SK-N-SH (cell line): ENCODE results near the gene MRPL36. TPM values are rescaled to one million over a fixed set of nuclear protein-coding genes. Genes with fewer than 3 reads are reported as not detected.

ENCODE experiments used
- CTCF ChIA-PET: fragments of 300-600, 350-600 bp; formaldehyde crosslinking; extraction: SDS; loops from one replicate; lab custom pipeline; 2021; lab: Yijun Ruan, JAX
- POLR2A ChIA-PET: fragments of 350-600 bp; sonication (Branson Sonifier 250); formaldehyde crosslinking; extraction: SDS; loops from one replicate; lab custom pipeline; 2020; ENCODE audit warnings: antibody characterized with exemption, inconsistent platforms; lab: Yijun Ruan, JAX
- DNase-seq: peaks from one replicate; pipeline ENCODE4 v3.0.0; 2012
- H2AFZ ChIP-seq: fragments of 200-600 bp; sonication (generic); 2 replicates; pipeline ENCODE4 v1.8.1; 2016; ENCODE audit warnings: antibody characterized with exemption, mild to moderate bottlenecking, low read depth
- H3F3A ChIP-seq: fragments of 200-600 bp; sonication (generic); replicated peaks from 2 replicates; pipeline ENCODE3; 2016; ENCODE audit warnings: antibody characterized with exemption, mild to moderate bottlenecking; ENCODE audit not compliant: insufficient read depth
- H3K27ac ChIP-seq, 2 experiments: fragments of 200-500 bp in 1 of 2; fragments of 200-600 bp in 1 of 2; sonication (Bioruptor generic) in 1 of 2; sonication (generic), shearing (Covaris generic) in 1 of 2; 2 replicates each; pipeline versions ENCODE4 v1.5.1 to v1.6.1; 2014 to 2016; ENCODE audit warnings: low read depth in 2 of 2, inconsistent platforms in 1 of 2, low read length in 1 of 2, mild to moderate bottlenecking in 1 of 2, mixed read lengths in 1 of 2
- H3K27me3 ChIP-seq: fragments of 200-600 bp; sonication (generic), shearing (Covaris generic); 2 replicates; pipeline ENCODE4 v1.6.1; 2016; ENCODE audit warnings: mixed run types; ENCODE audit not compliant: insufficient read depth
- H3K36me3 ChIP-seq, 2 experiments: fragments of 200-500 bp in 1 of 2; fragments of 200-600 bp in 1 of 2; sonication (Bioruptor generic) in 1 of 2; sonication (generic) in 1 of 2; replicated peaks in 1 of 2; 2 replicates each; pipeline versions ENCODE3 to v1.5.1; 2014 to 2016; ENCODE audit warnings: low read length in 1 of 2, mild to moderate bottlenecking in 1 of 2; ENCODE audit not compliant: insufficient read depth in 2 of 2, control insufficient read depth in 1 of 2
- H3K4me1 ChIP-seq, 2 experiments: fragments of 200-500 bp in 1 of 2; fragments of 200-600 bp in 1 of 2; sonication (Bioruptor generic) in 1 of 2; sonication (generic), shearing (Covaris generic) in 1 of 2; 2 replicates each; pipeline versions ENCODE4 v1.5.1 to v1.6.1; 2014 to 2016; ENCODE audit warnings: low read depth in 1 of 2, low read length in 1 of 2, mixed run types in 1 of 2; ENCODE audit not compliant: insufficient read depth in 2 of 2, control insufficient read depth in 1 of 2
- H3K4me2 ChIP-seq: fragments of 200-600 bp; sonication (generic), shearing (Covaris generic); 2 replicates; pipeline ENCODE4 v1.6.1; 2017; ENCODE audit warnings: mixed run types
- H3K4me3 ChIP-seq, 2 experiments: fragments of 200-500 bp in 1 of 2; fragments of 200-600 bp in 1 of 2; sonication (Bioruptor generic) in 1 of 2; sonication (generic), shearing (Covaris generic) in 1 of 2; 2 replicates each; pipeline versions ENCODE4 v1.5.1 to v1.8.1; 2014 to 2016; ENCODE audit warnings: low read depth in 2 of 2, inconsistent platforms in 1 of 2, low read length in 1 of 2, mild to moderate bottlenecking in 1 of 2, mixed read lengths in 1 of 2, moderate library complexity in 1 of 2
- H3K79me2 ChIP-seq: fragments of 200-600 bp; sonication (generic); 2 replicates; pipeline ENCODE4 v1.8.1; 2017; ENCODE audit warnings: mild to moderate bottlenecking; ENCODE audit not compliant: insufficient read depth
- H3K9ac ChIP-seq: fragments of 200-600 bp; sonication (generic); 2 replicates; pipeline ENCODE4 v1.6.1; 2017; ENCODE audit warnings: mixed run types
- H3K9me2 ChIP-seq: fragments of 200-600 bp; sonication (generic); 2 replicates; pipeline ENCODE4 v1.6.1; 2017; ENCODE audit warnings: mixed run types
- H3K9me3 ChIP-seq: fragments of 200-600 bp; sonication (generic); 2 replicates; pipeline ENCODE4 v1.6.1; 2017; ENCODE audit warnings: mixed run types, mild to moderate bottlenecking, moderate library complexity
- H4K20me1 ChIP-seq: fragments of 200-600 bp; sonication (generic); 2 replicates; pipeline ENCODE4 v1.6.1; 2017; ENCODE audit warnings: mild to moderate bottlenecking, mixed run types; ENCODE audit not compliant: insufficient read depth
- CHD2 ChIP-seq: fragments of 150-350 bp; IDR thresholded peaks from 2 replicates; pipeline ENCODE4 v1.6.1; 2018; ENCODE audit warnings: low read length; ENCODE audit not compliant: partially characterized antibody
- CTCF ChIP-seq: fragments of 200-600 bp; sonication (generic); IDR thresholded peaks from 2 replicates; pipeline ENCODE4 v1.6.1; 2017; ENCODE audit warnings: antibody characterized with exemption, mild to moderate bottlenecking, moderate library complexity
- FOSL2 ChIP-seq: IDR thresholded peaks from 2 replicates; pipeline ENCODE4 v1.4.0; 2012; ENCODE audit warnings: low read depth, mild to moderate bottlenecking, moderate library complexity, borderline replicate concordance
- GATA2 ChIP-seq: sonication (generic); formaldehyde crosslinking; IDR thresholded peaks from 2 replicates; pipeline ENCODE4 v1.5.0; 2020; ENCODE audit warnings: mild to moderate bottlenecking, missing genetic modification reagents
- IRF3 ChIP-seq: fragments of 150-350 bp; IDR thresholded peaks from 2 replicates; pipeline ENCODE4 v1.6.1; 2016; ENCODE audit warnings: mild to moderate bottlenecking, low read depth, low read length
- MEF2A ChIP-seq: IDR thresholded peaks from 2 replicates; pipeline ENCODE4 v1.4.0; 2012; ENCODE audit warnings: low read depth, borderline replicate concordance
- MXI1 ChIP-seq: IDR thresholded peaks from 2 replicates; pipeline ENCODE4 v1.6.1; 2012; ENCODE audit warnings: mild to moderate bottlenecking, low read depth, low read length, improper control_type of control experiment
- NFIC ChIP-seq: IDR thresholded peaks from 2 replicates; pipeline ENCODE4 v1.4.0; 2012; ENCODE audit warnings: borderline replicate concordance
- PBX3 ChIP-seq: IDR thresholded peaks from 2 replicates; pipeline ENCODE4; 2012
- POLR2AphosphoS5 ChIP-seq: IDR thresholded peaks from 2 replicates; pipeline ENCODE4 v1.6.1; 2012; ENCODE audit warnings: low read depth, low read length
- RAD21 ChIP-seq: IDR thresholded peaks from 2 replicates; pipeline ENCODE4 v1.6.1; 2012; ENCODE audit warnings: mild to moderate bottlenecking, low read length
- REST ChIP-seq: IDR thresholded peaks from 2 replicates; pipeline ENCODE4 v1.6.1; 2012; ENCODE audit warnings: mild to moderate bottlenecking, low read depth, low read length, moderate library complexity
- RFX5 ChIP-seq: IDR thresholded peaks from 2 replicates; pipeline ENCODE4 v1.6.1; 2012; ENCODE audit warnings: mild to moderate bottlenecking, improper control_type of control experiment, low read length
- SMC3 ChIP-seq: IDR thresholded peaks from 2 replicates; pipeline ENCODE4 v1.6.1; 2012; ENCODE audit warnings: low read depth, low read length, improper control_type of control experiment
- TCF12 ChIP-seq: IDR thresholded peaks from 2 replicates; pipeline ENCODE4 v1.4.0; 2012
- ZBTB33 ChIP-seq: IDR thresholded peaks from 2 replicates; pipeline ENCODE4 v1.4.0; 2012; ENCODE audit warnings: low read depth, borderline replicate concordance
- WGBS: methylation state at CpG from one replicate; pipeline ENCODE4 v1.1.6; 2017; ENCODE audit warnings: low lambda C conversion rate; 5-methylcytosine and 5-hydroxymethylcytosine counted together
- polyA plus RNA-seq, 3 experiments: library from polyadenylated mRNA; depleted of rRNA; stranded (reverse); fragments of >200 nt; gene quantifications; 2 replicates each; pipeline ENCODE4 v1.2.3, GENCODE V29; 2012

MRPL36 gene
- polyA plus RNA-seq, 1 of the 3 experiments (the other 2 are of a cell fraction): 78.4 TPM

GRCh38 chr5:1771149-1772065 lies 28.2 kb downstream of the MRPL36 start:
- no peaks in the 10 kb centered on the region for H3K4me1 ChIP-seq
- CTCF ChIA-PET: interaction anchor here (1.9 kb wide), 1 partner anchor 8 kb away, joined by 7 read pairs; no protein-coding TSS in a partner anchor
- no peaks in the 10 kb centered on the region for H3F3A ChIP-seq
- no peak for DNase-seq
- 17% methylated on average over 20 of the region's 20 CpGs for WGBS
- no peak overlapping the region for H3K4me2 ChIP-seq
- no peaks in the 10 kb centered on the region for H3K36me3 ChIP-seq
- H3K9me3 ChIP-seq: no peaks in the 10 kb centered on the region
- POLR2A ChIA-PET: no interaction called here
- H3K27ac ChIP-seq: no peak overlapping the region
- no peaks in the 10 kb centered on the region for H4K20me1 ChIP-seq
- peaks cover 68% of the 10 kb centered on the region for H3K27me3 ChIP-seq
- TF ChIP-seq GATA2 (CRISPR knock-in tag) (no peak), ZBTB33 (no peak), POLR2AphosphoS5 (no peak), RFX5 (no peak), TCF12 (no peak), RAD21 (no peak), IRF3 (no peak), MEF2A (no peak), PBX3 (no peak), FOSL2 (no peak), MXI1 (no peak), REST (no peak), CHD2 (no peak), NFIC (no peak), SMC3 (no peak), CTCF (no peak)
- no peaks in the 10 kb centered on the region for H3K79me2 ChIP-seq
- H3K9ac ChIP-seq: no peak overlapping the region
- no peaks in the 10 kb centered on the region for H3K9me2 ChIP-seq
- no peak overlapping the region for H2AFZ ChIP-seq
- H3K4me3 ChIP-seq: no peak overlapping the region
